NCI-H69 (cell line): ENCODE results near the gene WFIKKN2.
"Not testable (repeated sequence)": the region's sequence is repeated elsewhere in the genome, so short reads cannot be mapped to it uniquely, and the experiment has no call there.

ENCODE experiments used
- DNase-seq: peaks from one replicate; lab custom pipeline; 2025; lab: John Stamatoyannopoulos, UW

Gene WFIKKN2

DNA sequence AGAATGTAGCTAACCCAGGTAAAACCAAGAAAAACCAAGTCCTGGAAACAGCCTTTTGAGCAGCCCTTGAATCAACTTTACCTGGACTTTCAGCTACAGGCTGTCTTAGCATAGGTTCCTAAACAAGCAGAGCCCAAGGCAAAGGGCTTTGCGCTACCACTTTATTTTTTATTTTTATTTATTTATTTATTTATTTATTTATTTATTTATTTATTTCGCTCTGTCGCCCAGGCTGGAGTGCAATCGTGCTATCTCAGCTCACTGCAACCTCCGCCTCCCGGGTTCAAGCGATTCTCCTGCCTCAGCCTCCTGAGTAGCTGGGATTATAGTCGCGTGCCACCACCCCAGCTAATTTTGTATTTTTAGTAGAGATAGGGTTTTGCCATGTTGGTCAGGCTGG, 41.7 kb downstream of the WFIKKN2 start:
- not testable (repeated sequence) for DNase-seq

DNA sequence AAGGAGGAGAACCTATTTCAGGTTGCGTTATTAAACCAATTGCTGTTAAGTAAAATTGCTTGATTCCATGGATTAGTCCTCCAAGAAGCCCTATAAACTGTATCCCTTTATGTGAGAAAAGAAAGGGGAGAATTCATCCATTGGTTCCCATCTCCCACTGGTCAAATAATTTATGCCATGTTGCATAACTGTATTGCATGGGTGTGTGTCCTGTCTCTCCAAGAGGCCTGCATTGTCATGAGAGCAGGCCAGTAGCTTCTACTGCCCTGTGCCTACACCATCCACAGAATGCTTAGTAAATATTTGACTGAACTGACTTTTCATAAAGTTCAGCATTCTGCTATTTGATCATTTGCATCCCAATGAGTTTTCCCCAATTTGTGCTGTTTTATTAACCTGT, 42.5 kb downstream of the WFIKKN2 start:
- no peak for DNase-seq

DNA sequence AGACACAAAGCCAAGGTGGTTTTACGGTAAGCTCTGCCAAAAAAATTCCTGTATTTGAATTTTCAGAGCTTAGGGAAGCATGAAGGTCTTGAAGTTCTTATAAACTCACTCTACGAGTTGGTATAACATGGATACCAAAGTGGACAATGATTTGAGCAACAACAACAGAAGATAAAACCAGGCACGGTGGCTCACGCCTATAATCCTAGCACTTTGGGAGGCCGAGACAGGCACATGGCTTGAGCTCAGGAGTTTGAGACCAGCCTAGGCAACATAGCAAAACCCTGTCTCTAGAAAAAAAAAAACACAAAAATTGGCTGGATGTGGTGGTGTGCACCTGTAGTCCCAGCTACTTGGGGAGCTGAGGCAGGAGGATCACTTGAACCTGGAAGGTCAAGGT, 43.7 kb downstream of the WFIKKN2 start:
- no peak for DNase-seq

DNA sequence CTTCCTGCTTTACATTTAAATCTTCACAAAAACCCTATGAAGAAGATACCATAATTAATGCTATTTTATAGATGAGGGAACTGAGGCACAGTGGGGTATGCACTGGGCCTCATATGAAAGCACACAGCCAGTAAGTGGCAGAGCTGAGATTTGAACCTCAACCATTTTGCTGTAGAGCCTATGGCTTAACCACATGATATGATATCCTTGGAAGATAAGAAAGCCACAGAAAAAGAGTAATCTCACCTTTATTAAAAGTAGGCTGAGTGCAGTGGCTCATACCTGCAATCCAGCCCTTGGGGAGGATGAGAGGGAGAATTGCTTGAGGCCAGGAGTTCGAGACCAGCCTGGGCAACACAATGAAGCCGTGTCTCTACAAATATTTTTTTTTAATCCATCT, 45.8 kb downstream of the WFIKKN2 start:
- no peak for DNase-seq

DNA sequence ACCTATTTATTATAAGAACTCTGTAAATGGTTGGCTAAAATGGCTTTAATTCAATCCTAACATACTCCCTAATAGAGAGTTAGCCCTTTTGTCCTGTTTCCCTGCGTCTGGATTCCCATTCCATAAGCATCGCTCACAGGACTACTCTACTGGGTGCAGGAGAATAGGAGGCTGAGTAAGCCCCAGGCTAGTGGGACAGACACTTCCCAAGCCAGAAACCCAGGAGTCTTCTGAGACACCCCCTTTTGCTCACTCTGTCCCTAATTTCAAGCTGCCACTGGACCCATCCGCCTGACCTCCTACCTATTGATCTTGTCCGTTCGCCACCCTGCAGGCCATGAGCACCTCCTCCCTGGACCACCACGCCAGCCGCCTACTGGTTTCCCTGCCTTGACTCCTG, 47.5 kb downstream of the WFIKKN2 start:
- DNase-seq, result no peak

DNA sequence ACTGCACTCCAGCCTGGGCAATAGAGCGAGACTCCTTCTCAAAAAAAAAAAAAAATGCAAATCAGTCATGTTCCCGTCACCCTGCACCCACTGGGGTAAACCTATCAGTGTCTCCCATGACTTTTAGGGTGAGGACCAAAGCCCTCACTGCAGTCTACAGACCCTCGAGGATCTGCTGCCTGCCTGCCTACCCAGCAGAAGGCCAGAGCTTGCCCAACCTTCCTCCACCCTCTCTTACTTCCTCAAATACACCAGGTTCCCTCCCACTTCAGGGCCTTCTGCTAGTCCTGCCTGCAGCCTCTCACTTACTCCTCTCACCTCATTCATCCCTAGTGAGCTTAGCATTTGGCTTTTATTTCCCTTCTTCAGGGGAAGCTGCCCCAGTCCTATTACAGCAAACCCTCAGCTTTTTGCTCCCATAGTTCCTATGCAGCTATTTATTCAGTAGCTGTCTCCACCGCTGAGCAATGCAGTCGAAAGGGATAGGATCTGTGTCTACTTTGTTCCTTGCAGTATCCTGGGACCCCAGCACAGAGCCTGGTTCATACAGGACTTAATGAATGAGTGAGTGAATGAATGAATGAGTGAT, 48.6 kb downstream of the WFIKKN2 start:
- DNase-seq, result no peak

DNA sequence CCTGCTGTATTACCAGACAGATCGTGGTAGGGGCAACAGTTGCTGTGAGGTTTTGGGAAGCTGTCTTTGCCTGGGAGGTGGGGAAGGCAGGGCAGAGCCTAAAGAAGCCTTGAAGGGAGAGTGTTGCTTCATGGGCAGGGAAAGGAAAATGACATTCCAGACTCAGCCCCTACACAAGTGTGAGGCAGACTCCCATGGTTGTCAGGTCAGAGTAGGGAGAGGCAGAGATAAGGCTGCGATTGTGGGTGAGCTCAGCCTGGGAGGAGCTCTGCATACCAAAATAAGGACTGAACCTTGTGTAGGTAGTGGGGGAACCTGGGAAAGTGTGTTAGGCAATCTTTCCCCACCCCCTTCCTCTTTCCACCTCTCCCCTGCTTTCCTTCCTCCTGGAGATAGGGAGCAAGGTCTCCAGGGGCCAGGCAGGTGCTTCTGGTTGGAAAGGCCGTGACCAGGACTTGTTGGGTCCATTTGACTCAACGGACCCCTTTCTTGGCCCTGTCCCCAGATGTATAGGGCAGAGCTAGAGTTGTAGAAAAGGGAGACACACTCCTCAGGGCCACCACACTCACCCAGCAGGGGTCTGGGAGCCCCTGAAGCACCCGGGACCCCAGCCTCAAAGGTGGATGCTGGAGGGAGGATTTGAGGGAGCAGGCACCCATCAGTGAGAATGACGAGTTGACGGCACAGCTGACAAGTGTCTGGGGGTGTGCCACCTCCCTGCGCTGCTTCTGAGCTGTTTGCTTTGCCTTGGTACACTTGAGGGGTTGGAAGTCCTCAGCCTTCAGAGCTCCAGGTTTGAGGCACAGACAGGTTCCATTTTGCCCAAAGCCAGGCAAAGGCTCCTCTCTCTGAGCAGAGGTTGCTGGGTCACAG, 49.3 kb downstream of the WFIKKN2 start:
- no peak for DNase-seq

DNA sequence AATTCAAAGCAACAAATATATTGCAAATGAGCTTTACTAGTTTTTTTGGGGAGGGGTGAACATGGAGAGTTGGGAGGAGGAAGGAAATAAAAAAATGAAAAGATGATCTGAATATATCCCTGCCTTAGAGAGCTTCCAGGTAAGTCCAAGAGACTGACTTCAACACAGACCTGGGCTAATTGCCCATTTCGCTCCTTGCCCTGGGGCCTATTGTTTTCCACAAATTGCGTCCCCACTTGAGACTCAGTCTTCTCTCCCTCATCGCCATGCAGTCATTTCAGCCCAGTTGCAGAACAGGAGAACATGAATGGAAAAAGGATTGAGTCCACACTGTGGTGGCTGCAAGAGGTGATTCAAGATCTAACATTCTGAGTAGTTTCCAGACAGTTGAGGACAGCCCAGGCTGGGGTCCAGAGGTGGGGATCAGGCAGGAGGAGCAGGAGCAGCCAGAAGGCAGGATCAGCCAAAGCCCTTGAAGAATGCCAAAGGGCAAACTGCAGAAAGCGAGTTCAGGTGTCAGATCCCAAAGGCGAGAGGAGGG, 52.4 kb downstream of the WFIKKN2 start:
- no peak for DNase-seq

DNA sequence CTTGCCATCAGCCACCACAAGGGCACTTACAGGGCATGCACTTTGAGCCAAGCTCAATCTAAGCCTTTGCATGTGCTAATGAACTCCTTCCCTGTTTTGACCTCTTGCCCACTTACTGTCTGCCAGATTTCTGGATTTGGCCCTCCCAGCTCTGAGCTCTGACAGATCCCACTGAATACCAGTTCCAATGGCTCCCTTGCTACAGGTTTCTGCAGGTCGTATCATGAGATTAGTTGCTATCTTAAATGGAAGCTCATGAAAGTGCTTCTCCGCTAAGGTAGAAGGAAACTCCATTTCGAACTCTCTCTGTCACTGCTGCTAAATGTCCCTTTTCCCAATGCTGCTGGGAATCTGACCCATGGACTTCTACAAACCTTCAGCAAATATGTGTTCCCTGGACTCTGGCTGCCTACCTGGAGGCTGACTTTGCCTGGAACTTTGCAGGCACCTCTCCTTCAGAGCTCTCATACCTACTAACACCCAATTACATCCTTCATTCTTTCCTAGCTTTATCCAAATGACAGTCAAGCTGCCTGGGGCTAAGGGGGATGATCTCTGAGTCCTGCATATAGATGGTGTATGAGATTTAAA, 54.2 kb downstream of the WFIKKN2 start:
- no peak for DNase-seq

DNA sequence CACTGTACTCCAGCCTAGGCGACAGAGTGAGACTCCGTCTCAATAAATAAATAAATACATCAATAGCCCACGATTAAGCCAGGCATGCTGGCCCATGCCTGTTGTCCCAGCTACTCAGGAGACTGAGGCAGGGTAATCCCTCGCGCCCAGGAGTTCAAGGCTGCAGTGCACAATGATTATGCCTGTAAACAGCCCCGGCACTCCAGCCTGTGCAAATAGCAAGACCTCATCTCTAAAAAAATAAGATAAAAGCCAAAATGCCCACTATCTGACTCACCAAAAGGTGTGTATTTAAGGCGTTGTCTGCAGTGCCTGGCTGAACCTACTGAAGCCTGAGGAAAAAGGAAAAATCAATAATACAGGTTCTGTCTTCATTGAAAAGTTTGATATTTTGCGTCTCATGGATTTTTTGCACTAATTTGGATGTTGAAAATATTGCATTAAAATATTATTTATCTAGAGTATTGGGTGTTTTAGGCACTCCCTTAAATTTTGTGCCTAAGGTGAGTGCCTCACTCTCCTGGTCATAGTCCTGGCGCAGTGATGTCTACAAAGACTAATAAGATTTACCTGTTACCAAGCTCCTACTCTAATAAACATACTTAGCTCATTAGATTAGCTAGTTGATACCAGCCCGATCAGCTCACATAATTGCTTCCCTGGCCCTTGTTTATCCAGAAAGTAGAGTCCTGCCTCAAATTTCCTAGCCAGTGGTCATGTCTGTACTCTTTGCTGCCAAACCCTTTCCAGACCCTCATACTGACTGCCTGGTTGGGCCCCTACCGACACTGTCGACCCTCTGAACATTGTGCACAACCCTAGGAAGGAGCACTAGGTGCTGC, 55.5 kb downstream of the WFIKKN2 start:
- DNase-seq, result no peak

DNA sequence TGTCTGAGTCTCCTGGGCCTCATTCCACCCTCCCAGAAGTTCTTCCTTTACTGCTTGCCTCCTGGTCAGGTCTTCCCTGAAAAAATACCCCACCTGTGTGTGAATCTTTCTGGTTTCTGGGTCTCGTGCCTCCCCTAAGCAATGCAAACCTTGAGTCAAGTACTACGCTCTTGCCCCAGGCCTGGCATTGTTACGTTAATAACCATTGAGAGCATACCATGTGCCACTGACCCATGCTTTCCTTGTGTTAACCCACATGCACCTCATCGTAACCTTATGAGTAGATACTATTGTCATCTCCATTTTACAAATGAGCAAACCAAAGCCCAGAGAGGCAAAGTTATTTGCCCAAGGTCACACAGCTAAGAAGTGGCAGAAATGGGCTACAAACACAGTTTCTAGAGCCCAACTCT, 56.2 kb downstream of the WFIKKN2 start:
- DNase-seq, result no peak
